MCF 10A (cell line): ENCODE measurements around the gene PTPRG. TPM values are rescaled to one million over a fixed set of nuclear protein-coding genes. Genes with fewer than 3 reads are reported as not detected.

ENCODE experiments used
- BruUV-seq: library from RNA; stranded (reverse); fragments of 400-500 nt; replicated peaks from 2 replicates; lab custom pipeline; 2021; lab: Mats Ljungman, UMichigan
- CTCF ChIA-PET: fragments of 300-600 bp; sonication (Branson Sonifier 250); formaldehyde crosslinking; extraction: SDS; loops from one replicate; lab custom pipeline; 2021; ENCODE audit warnings: antibody characterized with exemption, inconsistent platforms; lab: Yijun Ruan, JAX
- POLR2A ChIA-PET: fragments of 300-600, 350-650 bp; sonication (Branson Sonifier 250); formaldehyde crosslinking; extraction: SDS; loops from one replicate; lab custom pipeline; 2020; ENCODE audit warnings: antibody characterized with exemption, inconsistent platforms; lab: Yijun Ruan, JAX
- DNase-seq: peaks from one replicate; pipeline ENCODE4 v3.0.0-alpha.2; 2018; ENCODE audit not compliant: unreplicated experiment
- H3K27ac Mint-ChIP-seq: one replicate; pipeline ENCODE4 v1.8.0; 2022; ENCODE audit warnings: mild to moderate bottlenecking, low read depth, mixed read lengths; ENCODE audit not compliant: unreplicated experiment
- H3K27me3 Mint-ChIP-seq: one replicate; pipeline ENCODE4 v1.8.0; 2022; ENCODE audit warnings: mixed read lengths; ENCODE audit not compliant: insufficient read depth, unreplicated experiment
- H3K36me3 Mint-ChIP-seq: one replicate; pipeline ENCODE4 v1.8.0; 2022; ENCODE audit warnings: mild to moderate bottlenecking, moderate library complexity, mixed read lengths; ENCODE audit not compliant: insufficient read depth, unreplicated experiment
- H3K4me1 Mint-ChIP-seq: one replicate; pipeline ENCODE4 v1.8.0; 2022; ENCODE audit warnings: mixed read lengths; ENCODE audit not compliant: insufficient read depth, unreplicated experiment
- H3K4me3 Mint-ChIP-seq: one replicate; pipeline ENCODE4 v1.8.0; 2022; ENCODE audit warnings: mild to moderate bottlenecking, moderate library complexity, mixed read lengths; ENCODE audit not compliant: unreplicated experiment
- H3K9me3 Mint-ChIP-seq: one replicate; pipeline ENCODE4 v1.8.0; 2022; ENCODE audit warnings: mixed read lengths; ENCODE audit not compliant: unreplicated experiment
- intact Hi-C: fragments of 100-400 bp; cut with micrococcal nuclease; formaldehyde crosslinking; loops from 2 replicates; pipeline ENCODE4 v1.14.1; 2022
- total RNA-seq: library from RNA; stranded (reverse); gene quantifications from 2 replicates; pipeline ENCODE4 v1.2.3, GENCODE V29; 2022
- TF ChIP-seq, protein P1 (sequence below): fragments of 200-600 bp; IDR thresholded peaks from one replicate; pipeline ENCODE4 v1.8.0; 2022; ENCODE audit warnings: antibody characterized with exemption, mild to moderate bottlenecking; ENCODE audit not compliant: unreplicated experiment

Gene PTPRG
- total RNA-seq, 1 experiment from 2014 or later = 54.5 TPM

DNA sequence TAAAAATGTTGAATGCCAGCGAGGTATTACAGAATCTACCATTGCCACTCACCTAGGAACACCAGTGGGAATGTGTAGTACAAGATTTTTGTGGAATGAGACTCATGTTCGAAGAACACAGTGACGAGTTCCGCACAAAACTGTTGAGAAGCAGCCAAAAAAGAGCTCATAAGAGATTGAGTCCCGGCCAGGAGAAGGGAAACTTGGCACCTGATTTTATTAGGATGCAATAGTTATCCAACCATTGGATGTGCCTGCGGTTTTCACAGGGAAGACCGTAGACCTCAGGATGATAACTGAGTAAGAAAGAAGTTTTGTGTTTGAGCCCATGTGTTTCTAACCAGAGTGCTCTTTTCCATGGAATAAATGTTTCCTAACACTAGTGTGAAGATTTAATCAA, 88.9 kb downstream of the PTPRG start:
- intact Hi-C loops = no loop called here
- CTCF ChIA-PET = interaction anchor here (0.7 to 1.1 kb wide), 4 partner anchors 12 to 63 kb away, joined by 3 to 8 read pairs (median 4); no protein-coding TSS in a partner anchor
- peak; percentile 77 for DNase-seq

DNA sequence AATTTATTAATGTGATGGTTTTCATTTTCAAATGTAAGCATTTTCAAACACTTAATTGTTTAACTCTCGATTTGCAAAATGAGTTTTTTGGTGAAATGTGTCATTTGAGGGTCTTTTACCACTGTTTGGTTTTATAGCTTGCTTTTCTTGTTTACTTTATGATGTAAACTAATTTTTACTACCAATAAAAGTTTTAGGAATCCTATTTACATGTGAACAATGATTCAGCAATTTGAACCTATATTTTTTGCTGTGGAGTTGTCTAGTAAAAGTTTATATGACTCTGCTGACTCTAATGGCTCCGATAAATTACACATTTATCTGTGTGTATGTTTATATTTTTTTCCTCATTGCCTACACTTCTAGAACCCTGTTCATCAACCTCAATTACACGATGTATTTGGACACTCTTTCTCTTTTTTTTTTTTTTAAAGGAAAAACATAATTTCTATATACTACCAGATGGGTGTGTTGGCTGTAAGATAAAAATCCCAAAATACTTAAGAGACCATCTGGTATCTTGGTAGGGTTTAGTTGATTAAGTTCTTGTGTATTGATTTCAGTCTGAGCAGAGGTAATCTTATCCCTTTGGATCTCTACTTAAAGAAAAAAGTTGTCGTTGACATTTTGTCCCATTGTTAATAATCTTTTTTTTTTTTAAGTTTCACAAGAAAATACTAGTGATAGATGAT, 89.5 kb downstream of the PTPRG start:
- ChIA-PET CTCF (interaction anchor here (0.6 to 1.0 kb wide), 4 partner anchors 11 to 179 kb away, joined by 3 to 4 read pairs (median 4); no protein-coding TSS in a partner anchor), POLR2A (interaction anchor here (0.6 to 1.7 kb wide), 8 partner anchors 16 to 129 kb away, joined by 3 to 11 read pairs (median 4); partner anchors contain the start of gene PTPRG)
- Mint-ChIP-seq H3K27ac (no peak overlapping the region), H3K27me3 (no peaks in the 10 kb centered on the region), H3K36me3 (peaks cover 18% of the 10 kb centered on the region), H3K9me3 (no peaks in the 10 kb centered on the region), H3K4me1 (peaks cover 9% of the 10 kb centered on the region), H3K4me3 (no peak overlapping the region)
- no peak for DNase-seq
- no TSS peak for BruUV-seq
- TF ChIP-seq, protein P1, sequence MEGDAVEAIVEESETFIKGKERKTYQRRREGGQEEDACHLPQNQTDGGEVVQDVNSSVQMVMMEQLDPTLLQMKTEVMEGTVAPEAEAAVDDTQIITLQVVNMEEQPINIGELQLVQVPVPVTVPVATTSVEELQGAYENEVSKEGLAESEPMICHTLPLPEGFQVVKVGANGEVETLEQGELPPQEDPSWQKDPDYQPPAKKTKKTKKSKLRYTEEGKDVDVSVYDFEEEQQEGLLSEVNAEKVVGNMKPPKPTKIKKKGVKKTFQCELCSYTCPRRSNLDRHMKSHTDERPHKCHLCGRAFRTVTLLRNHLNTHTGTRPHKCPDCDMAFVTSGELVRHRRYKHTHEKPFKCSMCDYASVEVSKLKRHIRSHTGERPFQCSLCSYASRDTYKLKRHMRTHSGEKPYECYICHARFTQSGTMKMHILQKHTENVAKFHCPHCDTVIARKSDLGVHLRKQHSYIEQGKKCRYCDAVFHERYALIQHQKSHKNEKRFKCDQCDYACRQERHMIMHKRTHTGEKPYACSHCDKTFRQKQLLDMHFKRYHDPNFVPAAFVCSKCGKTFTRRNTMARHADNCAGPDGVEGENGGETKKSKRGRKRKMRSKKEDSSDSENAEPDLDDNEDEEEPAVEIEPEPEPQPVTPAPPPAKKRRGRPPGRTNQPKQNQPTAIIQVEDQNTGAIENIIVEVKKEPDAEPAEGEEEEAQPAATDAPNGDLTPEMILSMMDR = no peak
- intact Hi-C loops = no loop called here

More for the DNA sequence above, 88.9 kb downstream of the PTPRG start:
- H3K9me3 Mint-ChIP-seq = no peaks in the 10 kb centered on the region
- H3K4me3 Mint-ChIP-seq = peak overlapping the region; percentile 15
- H3K27ac Mint-ChIP-seq = peak overlapping the region; percentile 14
- POLR2A ChIA-PET = interaction anchor here (0.6 to 1.7 kb wide), 8 partner anchors 17 to 129 kb away, joined by 3 to 11 read pairs (median 4); partner anchors contain the start of gene PTPRG
- TF ChIP-seq, protein P1 = no peak
- peaks cover 4% of the 10 kb centered on the region for H3K4me1 Mint-ChIP-seq
- H3K36me3 Mint-ChIP-seq = peaks cover 18% of the 10 kb centered on the region
- no TSS peak for BruUV-seq
- H3K27me3 Mint-ChIP-seq = no peaks in the 10 kb centered on the region

DNA sequence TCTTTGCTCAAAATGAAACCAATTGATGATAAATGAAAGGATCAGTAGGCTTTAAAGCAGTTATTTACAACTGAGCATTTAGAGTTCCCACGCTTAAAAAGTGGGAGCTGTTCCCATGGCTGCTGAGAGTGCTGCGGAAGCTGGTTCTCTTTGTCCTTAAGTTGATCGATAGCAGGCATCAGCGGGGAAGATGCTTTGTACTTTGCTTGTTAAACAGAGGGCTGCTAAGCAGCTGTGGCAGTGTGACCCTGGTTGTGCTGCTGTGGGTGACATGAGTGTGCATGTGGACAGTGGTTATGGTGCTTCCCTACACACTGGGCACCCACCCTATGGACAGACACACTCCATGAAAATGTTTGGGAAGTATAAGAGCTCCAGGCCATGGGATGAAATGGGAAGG, 96.3 kb downstream of the PTPRG start:
- BruUV-seq = no TSS peak

DNA sequence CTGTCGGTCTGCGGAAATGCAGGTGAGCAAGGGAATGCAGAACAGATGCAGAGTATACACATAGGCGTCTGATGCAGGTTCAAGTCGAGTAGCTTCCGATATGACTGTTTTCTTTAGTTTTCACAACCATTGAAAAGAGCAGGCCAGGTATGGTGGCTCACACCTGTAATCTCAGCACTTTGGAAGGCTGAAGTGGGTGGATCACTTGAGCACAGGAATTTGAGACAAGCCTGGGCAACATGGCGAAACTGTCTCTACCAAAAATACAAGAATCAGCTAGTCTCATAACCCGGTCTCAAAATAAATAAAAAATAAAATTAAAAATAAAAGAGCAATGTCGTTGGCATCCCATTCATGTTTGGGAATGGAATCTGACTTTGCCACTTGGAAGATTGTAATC, 101.5 kb downstream of the PTPRG start:
- no TSS peak for BruUV-seq
- intact Hi-C loops = no loop called here
- DNase-seq = no peak
- ChIA-PET POLR2A (interaction anchor here (0.6 to 0.7 kb wide), 3 partner anchors 21 to 173 kb away, joined by 3 read pairs; no protein-coding TSS in a partner anchor), CTCF (interaction anchor here (1.3 kb wide), 1 partner anchor 12 kb away, joined by 3 read pairs; no protein-coding TSS in a partner anchor)
- Mint-ChIP-seq H3K27ac (peak overlapping the region; percentile 59), H3K4me1 (peaks cover 10% of the 10 kb centered on the region), H3K27me3 (no peaks in the 10 kb centered on the region), H3K9me3 (no peaks in the 10 kb centered on the region), H3K4me3 (no peak overlapping the region), H3K36me3 (peaks cover 4% of the 10 kb centered on the region)
- TF ChIP-seq, protein P1 = no peak

More for the DNA sequence above, 96.3 kb downstream of the PTPRG start:
- POLR2A ChIA-PET = interaction anchor here (0.7 to 1.6 kb wide), 4 partner anchors 9 to 25 kb away, joined by 4 to 5 read pairs (median 4); no protein-coding TSS in a partner anchor
- DNase-seq = no peak
- H3K36me3 Mint-ChIP-seq = peaks cover 8% of the 10 kb centered on the region
- H3K27ac Mint-ChIP-seq = no peak overlapping the region
- intact Hi-C loops = no loop called here
- no peaks in the 10 kb centered on the region for H3K27me3 Mint-ChIP-seq
- H3K4me1 Mint-ChIP-seq = peaks cover 9% of the 10 kb centered on the region
- CTCF ChIA-PET = interaction anchor here (0.8 to 1.3 kb wide), 4 partner anchors 15 to 532 kb away, joined by 3 read pairs; no protein-coding TSS in a partner anchor
- no peak overlapping the region for H3K4me3 Mint-ChIP-seq
- H3K9me3 Mint-ChIP-seq = no peaks in the 10 kb centered on the region
- TF ChIP-seq, protein P1 = no peak
